Right cardiac atrium (tissue), 5 donors: ENCODE data around the gene METTL22. TPM values are rescaled to one million over a fixed set of nuclear protein-coding genes. Genes with fewer than 3 reads are reported as not detected.

Source experiments
- ATAC-seq, 2 donors: fragments of 200-7000 bp; cut with Tn5 transposase; one replicate each; pipeline versions ENCODE4 v1.8.0 to v1.9.1; 2020; ENCODE audit warnings: moderate library complexity in 2 of 2, mild to moderate bottlenecking in 1 of 2
- DNase-seq, 3 donors: peaks; one replicate each; pipeline ENCODE4 v3.0.0-alpha.2; 2020
- H3K27ac ChIP-seq: one replicate; pipeline ENCODE4 v1.5.1; 2013; ENCODE audit warnings: mild to moderate bottlenecking, low read length, control low read depth, moderate library complexity
- H3K27me3 ChIP-seq: one replicate; pipeline ENCODE4 v1.6.1; 2013; ENCODE audit not compliant: control insufficient read depth, insufficient read depth
- H3K4me1 ChIP-seq: one replicate; pipeline ENCODE4 v1.6.1; 2013; ENCODE audit warnings: low read length; ENCODE audit not compliant: control insufficient read depth, insufficient read depth
- H3K4me3 ChIP-seq: one replicate; pipeline ENCODE4 v1.5.1; 2013; ENCODE audit warnings: low read length, control low read depth
- H3K9me3 ChIP-seq: one replicate; pipeline ENCODE4 v1.6.1; 2013; ENCODE audit warnings: low read length; ENCODE audit not compliant: control insufficient read depth
- WGBS: extraction: QIAGEN DNeasy Blood & Tissue Kit; methylation state at CpG from one replicate; pipeline ENCODE4 v1.1.7; 2013; 5-methylcytosine and 5-hydroxymethylcytosine counted together
- intact Hi-C, 4 donors: fragments of 100-400 bp; cut with DNase I; formaldehyde crosslinking; loops; one replicate each; pipeline versions ENCODE4 v1.11.0 to v1.14.0; 2022 to 2023
- polyA plus RNA-seq: library from polyadenylated mRNA; stranded (reverse); fragments of 200-250 nt; gene quantifications from one replicate; pipeline ENCODE4 v1.2.3, GENCODE V29; 2013
- total RNA-seq, 4 donors: library from RNA; stranded (reverse); fragmentation: NEBNext Ultra II Directional; extraction: Animal tissue kit (Norgen Biotek cat#: 25700); gene quantifications; one replicate each; pipeline ENCODE4 v1.2.1, GENCODE V29; 2021
- donor health status: healthy with polysubstance abuse.
- donor health status: DM: no; HTN: yes; CAD: no.
- donor health status: DM: no; HTN: no; CAD: no.
- donor health status: DM: no; HTN: yes; CAD: no; lungs with severe emphysema.
- donor health status: DM: yes; HTN: yes; CAD: no.

METTL22 gene
- total and polyA plus RNA-seq, 5 donors = 26.9 to 37.3 (median 30.0) TPM

GRCh38 chr16:8682551-8683259, 61.2 kb downstream of the METTL22 start:
- Histone ChIP-seq H3K4me3 (no peak overlapping the region), H3K9me3 (no peaks in the 10 kb centered on the region), H3K27me3 (no peaks in the 10 kb centered on the region), H3K27ac (no peak overlapping the region), H3K4me1 (no peaks in the 10 kb centered on the region)
- ATAC-seq (no peak), DNase-seq (no peak)
- 71% methylated on average over 9 of the region's 9 CpGs for WGBS
- intact Hi-C loops = no loop called here

DNA sequence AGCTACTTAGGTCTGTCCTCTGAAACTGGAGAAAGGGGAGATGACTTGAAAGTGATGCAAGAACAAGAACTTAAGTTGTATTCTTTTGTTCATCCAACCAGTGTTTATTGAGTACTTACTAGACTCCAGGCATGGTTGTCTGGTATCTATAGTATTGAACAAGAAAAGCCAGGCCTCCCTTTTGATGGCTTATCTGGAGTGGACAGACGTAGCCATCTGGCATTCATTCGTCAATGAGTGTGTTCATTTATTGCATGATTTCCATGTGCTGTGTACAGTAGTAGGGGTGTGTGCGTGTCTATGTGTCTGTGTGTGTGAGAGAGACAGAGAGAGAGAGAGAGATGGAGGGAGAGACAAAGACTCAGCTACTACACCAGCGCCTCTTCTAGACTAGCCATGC, 62.1 kb downstream of the METTL22 start:
- Histone ChIP-seq H3K4me1 (no peaks in the 10 kb centered on the region), H3K4me3 (no peak overlapping the region), H3K27me3 (no peaks in the 10 kb centered on the region), H3K27ac (no peak overlapping the region), H3K9me3 (no peaks in the 10 kb centered on the region)
- ATAC-seq (no peak), DNase-seq (no peak)
- intact Hi-C loops = no loop called here
- WGBS = 68% methylated on average over 4 of the region's 4 CpGs

- Histone ChIP-seq H3K27ac (peak overlapping the region; percentile 63), H3K9me3 (no peaks in the 10 kb centered on the region), H3K4me3 (no peak overlapping the region), H3K4me1 (no peaks in the 10 kb centered on the region), H3K27me3 (no peaks in the 10 kb centered on the region)
- intact Hi-C loops = no loop called here
- ATAC-seq (no peak), DNase-seq (no peak)
- 56% methylated on average over 3 of the region's 3 CpGs for WGBS
These were observed 64.1 kb downstream of the METTL22 start for GRCh38 chr16:8685617-8686016.

- H3K27ac ChIP-seq = peak overlapping the region; percentile 63
- 28% methylated on average over 7 of the region's 7 CpGs for WGBS
- no peaks in the 10 kb centered on the region for H3K27me3 ChIP-seq
- DNase-seq (peak; percentile 35 to 72 (median 71)), ATAC-seq (peak; percentile 69 to 89)
- no peaks in the 10 kb centered on the region for H3K9me3 ChIP-seq
- H3K4me3 ChIP-seq = no peak overlapping the region
- H3K4me1 ChIP-seq = no peaks in the 10 kb centered on the region
- intact Hi-C loops = no loop called here
These were observed 64.6 kb downstream of the METTL22 start for GRCh38 chr16:8686031-8686621.

GRCh38 chr16:8686879-8687278, 65.4 kb downstream of the METTL22 start:
- DNase-seq = no peak
- H3K4me1 ChIP-seq = no peaks in the 10 kb centered on the region
- no peaks in the 10 kb centered on the region for H3K27me3 ChIP-seq
- H3K9me3 ChIP-seq = no peaks in the 10 kb centered on the region
- intact Hi-C loops = no loop called here
- H3K4me3 ChIP-seq = no peak overlapping the region
- WGBS = 91% methylated on average over 9 of the region's 9 CpGs
- no peak for ATAC-seq
- H3K27ac ChIP-seq = no peak overlapping the region

DNA sequence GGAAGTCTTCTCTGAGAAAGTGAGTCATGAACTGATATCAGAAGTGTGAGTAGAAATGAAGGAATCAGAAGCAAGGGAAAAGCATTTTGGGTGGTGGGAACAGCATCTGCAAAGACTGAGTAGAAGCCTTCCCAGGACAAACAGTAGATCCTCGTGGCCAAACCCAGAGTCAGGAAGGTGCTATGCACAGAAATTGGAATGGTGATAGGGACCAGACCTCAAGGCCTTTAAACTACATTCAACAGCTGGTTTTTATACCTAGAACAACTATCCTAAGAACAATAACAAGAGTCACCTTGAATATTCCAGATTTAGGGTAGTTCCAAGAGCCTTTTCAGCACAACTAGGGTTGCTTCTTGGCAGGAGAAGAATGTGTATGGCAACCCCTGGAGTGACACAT, 68.2 kb downstream of the METTL22 start:
- ATAC-seq = no peak
- Histone ChIP-seq H3K9me3 (no peaks in the 10 kb centered on the region), H3K27ac (no peak overlapping the region), H3K4me1 (no peaks in the 10 kb centered on the region), H3K4me3 (no peak overlapping the region), H3K27me3 (no peaks in the 10 kb centered on the region)
- intact Hi-C loops = loop anchor here in 1 of 4 donors (10.0 kb wide), 1 partner anchor 55 kb away; no protein-coding TSS in a partner anchor
- no peak for DNase-seq
- WGBS = 52% methylated on average over 1 of the region's 1 CpG

DNA sequence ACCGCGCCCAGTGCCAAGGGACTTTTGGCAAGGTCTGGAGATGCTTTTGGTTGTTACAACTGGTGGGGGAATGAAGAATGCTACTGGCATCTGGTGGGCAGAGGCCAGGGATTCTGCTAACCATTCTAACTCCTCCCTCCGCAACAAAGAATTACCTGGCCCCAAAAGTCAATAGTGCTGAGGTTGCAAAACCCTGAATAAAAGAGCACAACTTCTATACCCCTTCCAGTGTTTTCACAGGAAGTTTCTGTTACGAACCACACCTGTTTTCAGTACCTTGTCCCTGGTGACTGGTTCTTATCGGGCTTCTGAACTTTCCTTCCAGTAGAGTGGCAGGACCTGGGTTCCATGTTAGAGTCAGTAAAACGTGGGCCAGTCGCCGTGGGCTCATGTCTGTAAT, 70.2 kb downstream of the METTL22 start:
- intact Hi-C loops = loop anchor here in 1 of 4 donors (10.0 kb wide), 1 partner anchor 57 kb away; no protein-coding TSS in a partner anchor
- Histone ChIP-seq H3K4me1 (peaks cover 2% of the 10 kb centered on the region), H3K27me3 (no peaks in the 10 kb centered on the region), H3K27ac (no peak overlapping the region), H3K4me3 (no peak overlapping the region), H3K9me3 (no peaks in the 10 kb centered on the region)
- 80% methylated on average over 8 of the region's 8 CpGs for WGBS
- no peak for ATAC-seq
- DNase-seq = no peak

DNA sequence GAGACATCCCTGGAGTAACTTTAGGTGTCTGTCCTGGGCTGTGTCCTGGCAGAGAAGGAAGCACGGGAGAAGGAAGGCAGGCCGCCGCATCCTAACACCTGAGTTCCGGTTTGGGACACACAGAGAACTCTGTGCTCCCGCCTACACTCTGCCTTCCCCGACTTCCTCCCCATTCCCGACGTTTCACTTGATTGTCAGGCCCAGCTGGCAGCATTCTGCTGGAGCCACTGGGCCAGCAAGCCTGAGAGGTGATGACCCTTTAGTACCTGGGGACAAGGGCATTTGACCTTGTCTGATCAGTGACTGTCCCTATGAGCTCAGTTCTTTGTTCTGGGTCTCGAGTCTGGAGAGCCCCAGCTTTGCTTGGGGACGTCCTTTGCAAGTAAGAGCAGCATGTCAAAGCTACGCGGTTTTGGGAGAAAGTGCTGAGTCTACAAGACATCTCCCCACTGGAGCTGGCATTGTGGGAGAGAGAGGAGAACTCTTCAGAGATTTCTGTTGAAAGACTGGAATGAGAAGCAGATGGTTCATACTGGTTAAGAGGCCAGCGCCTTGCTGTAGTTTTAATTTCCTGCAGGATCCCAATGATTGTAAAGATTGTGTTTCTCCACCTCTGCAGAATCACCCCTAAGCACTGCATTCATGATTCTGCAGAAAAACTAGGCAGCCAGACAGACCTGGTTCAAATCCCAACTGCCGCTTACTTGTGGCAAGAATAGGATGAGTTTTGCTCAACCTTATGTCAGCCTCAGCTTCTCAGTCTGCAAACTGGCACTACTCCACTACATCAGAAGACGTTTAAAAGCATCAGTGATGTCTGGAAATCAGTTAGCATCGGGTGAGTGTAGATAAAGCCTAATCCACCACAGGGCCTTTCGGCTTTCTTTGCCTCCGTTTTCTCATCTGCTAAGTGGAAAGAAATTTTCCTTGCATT, 73.6 kb downstream of the METTL22 start:
- WGBS = 73% methylated on average over 18 of the region's 18 CpGs
- ATAC-seq = no peak
- DNase-seq = no peak
- no peaks in the 10 kb centered on the region for H3K9me3 ChIP-seq
- peaks cover 2% of the 10 kb centered on the region for H3K4me1 ChIP-seq
- H3K4me3 ChIP-seq = no peak overlapping the region
- H3K27me3 ChIP-seq = no peaks in the 10 kb centered on the region
- H3K27ac ChIP-seq = no peak overlapping the region
- intact Hi-C loops = loop anchor here in 1 of 4 donors (10.0 kb wide), 1 partner anchor 60 kb away; no protein-coding TSS in a partner anchor

DNA sequence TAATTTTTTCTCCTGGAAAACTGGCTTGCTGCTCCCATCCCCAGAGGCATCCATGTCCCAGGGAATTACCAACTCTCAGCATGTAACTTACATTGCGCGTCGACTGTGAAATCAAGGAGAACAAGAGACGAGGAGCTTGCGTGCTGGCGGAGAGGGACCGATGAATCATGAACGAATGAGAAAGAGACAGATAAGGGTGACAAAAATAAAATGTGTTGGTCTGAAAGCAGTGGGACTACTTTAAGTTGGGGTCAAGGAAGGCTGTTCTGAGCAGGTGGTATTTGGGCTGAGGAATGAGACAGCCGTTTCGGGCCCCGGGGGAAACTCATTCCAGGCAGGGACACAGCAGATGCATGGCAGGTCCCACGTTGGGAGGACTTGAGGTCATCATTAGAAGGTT, 75.4 kb downstream of the METTL22 start:
- WGBS = 63% methylated on average over 12 of the region's 12 CpGs
- ATAC-seq = peak; percentile 29 to 70

GRCh38 chr16:8697965-8698364, 76.5 kb downstream of the METTL22 start:
- Histone ChIP-seq H3K9me3 (no peaks in the 10 kb centered on the region), H3K27ac (no peak overlapping the region), H3K4me1 (peaks cover 2% of the 10 kb centered on the region), H3K27me3 (no peaks in the 10 kb centered on the region), H3K4me3 (no peak overlapping the region)
- ATAC-seq (no peak), DNase-seq (no peak)
- intact Hi-C loops = loop anchor here in 1 of 4 donors (10.0 kb wide), 1 partner anchor 63 kb away; no protein-coding TSS in a partner anchor
- WGBS = 31% methylated on average over 3 of the region's 3 CpGs

More for the DNA sequence above, 75.4 kb downstream of the METTL22 start:
- Histone ChIP-seq H3K4me1 (peaks cover 2% of the 10 kb centered on the region), H3K9me3 (no peaks in the 10 kb centered on the region), H3K4me3 (no peak overlapping the region), H3K27ac (no peak overlapping the region), H3K27me3 (no peaks in the 10 kb centered on the region)
- DNase-seq = no peak
- intact Hi-C loops = loop anchor here in 1 of 4 donors (10.0 kb wide), 1 partner anchor 62 kb away; no protein-coding TSS in a partner anchor
